Measurements from ENCODE around the gene LGR5.
"Not testable (repeated sequence)": the region's sequence is repeated elsewhere in the genome, so short reads cannot be mapped to it uniquely, and the experiment has no call there.

The LGR5 gene

GRCh38 chr12:71474791-71475190 lies 35.2 kb downstream of the LGR5 start:
- DNase-seq (ENCODE audit: low read depth, low spot score): no peak

- peak; percentile 20 for DNase-seq (ENCODE audit: low read depth, low spot score)
Measured at GRCh38 chr12:71475280-71475679, 35.7 kb downstream of the LGR5 start.

DNA sequence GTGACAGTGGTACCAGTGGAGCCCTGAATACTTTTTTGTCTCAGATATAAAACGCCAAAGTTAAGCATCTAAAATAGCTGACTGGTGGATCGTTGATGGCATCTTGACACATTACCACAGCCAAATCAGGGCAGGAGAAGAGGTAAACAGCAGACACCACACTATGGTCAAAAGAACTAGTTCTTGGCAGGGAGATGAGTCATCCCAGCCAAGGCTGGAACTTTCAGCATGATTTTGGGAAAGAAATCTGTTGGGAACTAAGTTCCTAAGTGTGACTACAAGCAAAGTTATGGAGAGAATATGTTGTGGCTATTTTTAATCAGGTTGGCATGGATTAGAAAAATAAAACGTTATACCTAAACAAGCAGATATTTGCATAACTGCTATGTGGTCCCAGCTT lies 36.9 kb downstream of the LGR5 start:
- DNase-seq (ENCODE audit: low read depth, low spot score): peak; percentile 94

DNA sequence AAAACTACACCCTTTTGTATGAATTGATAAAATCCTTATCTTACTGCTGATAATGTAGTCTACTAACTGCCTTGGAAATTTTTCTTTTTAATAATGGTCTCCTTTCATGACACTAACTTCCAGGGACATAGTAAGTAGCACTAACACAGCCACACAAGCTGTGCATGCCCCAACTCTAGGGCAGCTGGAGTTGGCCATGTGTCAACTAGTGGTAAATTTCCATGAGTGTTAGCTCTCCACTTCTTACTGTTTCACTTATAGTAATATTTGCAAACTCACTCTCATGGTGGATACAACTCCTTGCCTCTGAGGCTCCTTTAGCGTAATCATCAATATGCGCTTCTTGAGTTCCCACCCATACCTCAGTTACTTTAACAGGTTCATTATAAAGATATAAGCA lies 38.0 kb downstream of the LGR5 start:
- no peak for DNase-seq (ENCODE audit: low read depth, low spot score)

DNA sequence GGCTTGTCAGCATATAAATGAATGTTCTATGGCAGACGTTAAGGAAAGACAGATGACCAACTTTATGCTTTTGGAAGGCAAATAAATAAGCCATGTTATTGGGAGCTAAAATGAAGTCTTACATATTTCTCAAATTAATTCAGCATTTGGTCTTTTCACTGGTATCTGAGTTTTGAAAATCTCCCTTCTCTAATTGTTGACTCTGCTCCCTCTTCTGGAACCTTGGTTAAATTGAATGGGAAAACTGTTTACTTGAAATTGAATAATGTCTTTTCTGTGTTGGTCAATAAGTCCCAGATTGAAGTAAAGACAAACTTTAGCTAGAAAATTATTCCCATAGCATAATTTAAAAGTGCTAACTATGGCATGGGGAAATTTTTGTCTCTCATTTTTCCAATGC lies 38.7 kb downstream of the LGR5 start:
- no peak for DNase-seq (ENCODE audit: low read depth, low spot score)

DNA sequence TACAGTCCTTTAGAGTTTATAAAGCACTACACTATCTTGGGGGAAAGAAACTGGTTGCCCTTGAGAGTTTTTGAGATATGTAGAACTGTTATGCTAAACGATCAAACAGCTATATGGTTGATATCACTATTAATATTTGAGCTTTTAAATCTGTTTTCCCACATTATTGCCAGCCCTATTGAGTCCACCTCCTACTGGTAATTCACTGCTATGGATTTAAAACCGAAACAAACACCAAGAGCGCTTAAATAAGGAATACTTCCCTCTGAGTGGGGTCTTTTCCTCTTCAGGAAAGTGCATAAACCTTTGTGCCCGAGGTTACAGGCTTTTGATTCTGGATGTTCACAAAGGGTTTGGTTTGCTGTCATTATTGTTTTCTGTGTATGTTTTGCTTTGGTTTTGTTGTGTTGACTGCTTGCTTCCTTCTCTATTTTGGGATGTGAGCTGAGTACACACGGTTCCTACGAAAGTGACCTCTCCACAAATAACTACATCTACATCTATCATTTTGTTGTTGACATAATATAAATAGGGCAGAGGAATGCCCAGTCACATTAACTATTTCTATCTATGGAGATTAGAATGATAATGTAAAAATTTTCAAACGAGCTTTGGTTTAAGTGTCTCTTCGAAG lies 44.8 kb downstream of the LGR5 start:
- no peak for DNase-seq (ENCODE audit: low read depth, low spot score)

GRCh38 chr12:71490844-71491243 lies 51.2 kb downstream of the LGR5 start:
- DNase-seq (ENCODE audit: low read depth, low spot score): not testable (repeated sequence)

GRCh38 chr12:71492604-71493003 lies 53.0 kb downstream of the LGR5 start:
- DNase-seq (ENCODE audit: low read depth, low spot score): no peak

GRCh38 chr12:71499834-71500233 lies 60.2 kb downstream of the LGR5 start:
- DNase-seq (ENCODE audit: low read depth, low spot score): no peak

- no peak for DNase-seq (ENCODE audit: low read depth, low spot score)
Measured at GRCh38 chr12:71503579-71504391, 64.2 kb downstream of the LGR5 start.

- no peak for DNase-seq (ENCODE audit: low read depth, low spot score)
Measured at GRCh38 chr12:71504476-71504875, 64.9 kb downstream of the LGR5 start.

DNA sequence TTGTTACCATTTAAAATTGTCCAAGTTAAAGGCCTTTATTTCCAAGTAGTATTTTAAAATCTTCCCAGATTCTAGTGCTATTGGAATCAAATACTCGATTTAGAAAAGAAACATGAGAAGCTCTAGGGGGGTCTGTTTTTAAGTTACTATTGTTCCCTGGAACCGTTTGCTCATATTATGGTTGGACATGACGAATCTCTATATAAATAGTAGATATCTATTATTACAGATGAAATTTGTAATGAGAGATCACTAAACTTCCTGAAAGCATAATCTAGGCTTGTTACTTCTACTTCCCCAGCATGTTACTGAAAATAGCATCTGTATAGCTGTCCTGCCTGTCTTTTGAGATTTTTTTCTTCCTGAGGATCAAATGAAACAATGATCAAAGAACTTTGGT lies 70.1 kb downstream of the LGR5 start:
- DNase-seq (ENCODE audit: low read depth, low spot score): no peak

DNA sequence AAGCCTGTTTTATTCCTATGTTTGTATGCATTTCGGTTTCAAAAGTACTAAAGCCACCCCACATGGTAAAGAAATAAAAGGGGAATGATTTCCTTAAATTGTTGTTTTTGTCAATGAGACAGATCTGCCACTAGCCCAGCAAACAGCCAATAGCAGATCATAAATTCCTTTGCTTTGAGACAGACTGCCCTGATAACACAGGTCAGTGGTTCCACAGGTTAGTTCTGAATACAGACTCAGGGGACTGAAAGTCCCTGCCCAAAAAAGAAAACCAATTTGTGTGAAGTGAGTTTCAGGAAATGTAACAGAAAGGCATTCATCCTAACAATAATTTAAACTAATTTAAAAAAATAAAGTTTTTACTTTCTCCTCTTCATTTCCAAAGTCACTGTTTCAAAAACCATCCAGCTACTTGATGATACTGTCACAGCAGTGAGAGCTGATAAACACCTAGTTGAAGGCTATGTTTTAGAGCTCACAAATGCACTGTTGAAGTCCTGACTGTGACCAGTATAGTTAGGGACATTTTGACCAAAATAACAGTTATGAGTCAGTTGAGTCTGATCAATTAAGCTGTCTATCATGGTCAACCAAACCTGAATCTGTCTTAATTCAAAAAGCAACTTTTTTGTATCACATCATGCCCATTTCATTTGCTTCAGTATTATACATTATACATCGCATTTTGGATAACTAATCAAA lies 77.7 kb downstream of the LGR5 start:
- no peak for DNase-seq (ENCODE audit: low read depth, low spot score)

- DNase-seq (ENCODE audit: low read depth, low spot score): no peak
Measured at GRCh38 chr12:71521125-71521524, 81.5 kb downstream of the LGR5 start.

DNA sequence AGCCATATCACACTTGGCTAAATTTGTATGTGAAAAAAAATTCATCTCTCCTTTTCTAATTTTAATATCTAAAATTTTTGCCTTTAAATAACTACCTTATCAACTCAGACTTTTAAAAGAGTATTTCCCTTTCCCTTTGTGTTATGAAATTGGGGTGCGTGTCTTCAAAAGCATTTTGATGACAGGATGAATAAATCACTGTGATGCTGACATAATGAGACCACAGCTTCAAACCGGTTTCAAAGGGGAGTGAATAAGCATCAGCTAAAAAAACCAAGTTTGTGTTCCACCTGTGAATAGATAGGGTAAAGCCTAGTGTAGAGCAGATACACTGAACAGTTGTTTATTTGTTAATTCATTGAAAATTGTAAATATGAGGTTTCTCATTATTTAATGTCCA lies 85.0 kb downstream of the LGR5 start:
- no peak for DNase-seq (ENCODE audit: low read depth, low spot score)

- no peak for DNase-seq (ENCODE audit: low read depth, low spot score)
Measured at GRCh38 chr12:71533703-71534102, 94.1 kb downstream of the LGR5 start.

- no peak for DNase-seq (ENCODE audit: low read depth, low spot score)
Measured at GRCh38 chr12:71536279-71536938, 96.8 kb downstream of the LGR5 start.

DNA sequence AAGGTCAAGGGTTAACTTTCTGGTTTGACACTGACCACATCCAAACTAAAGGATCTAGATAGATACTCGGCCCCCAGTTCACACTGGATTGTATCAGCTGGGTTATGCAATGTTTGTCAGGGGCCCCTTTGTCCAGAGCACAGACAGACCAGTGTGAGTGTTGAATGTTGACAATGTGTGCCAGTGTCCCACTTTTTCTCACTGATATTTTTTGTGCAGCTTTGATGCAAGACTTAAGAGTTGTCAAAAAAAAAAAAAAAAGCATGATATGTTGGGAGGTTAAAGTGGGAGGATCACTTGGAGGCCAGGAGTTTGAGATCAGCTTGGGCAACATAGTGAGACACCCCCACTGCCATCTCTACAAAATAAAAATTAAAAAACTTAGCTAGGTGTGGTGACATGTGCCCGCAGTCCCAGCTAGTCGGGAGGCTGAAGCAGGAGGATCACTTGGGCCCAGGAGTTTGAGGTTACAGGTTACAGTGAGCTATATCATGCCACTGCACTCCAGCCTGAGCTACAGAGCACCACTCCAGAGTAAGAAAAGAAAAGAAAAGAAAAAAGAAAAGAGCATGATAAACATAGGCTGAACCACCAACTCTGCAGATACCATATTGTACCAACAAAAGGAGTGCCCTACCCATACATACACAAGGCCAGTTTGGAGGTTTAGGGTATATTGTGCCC lies 97.5 kb downstream of the LGR5 start:
- DNase-seq (ENCODE audit: low read depth, low spot score): no peak

DNA sequence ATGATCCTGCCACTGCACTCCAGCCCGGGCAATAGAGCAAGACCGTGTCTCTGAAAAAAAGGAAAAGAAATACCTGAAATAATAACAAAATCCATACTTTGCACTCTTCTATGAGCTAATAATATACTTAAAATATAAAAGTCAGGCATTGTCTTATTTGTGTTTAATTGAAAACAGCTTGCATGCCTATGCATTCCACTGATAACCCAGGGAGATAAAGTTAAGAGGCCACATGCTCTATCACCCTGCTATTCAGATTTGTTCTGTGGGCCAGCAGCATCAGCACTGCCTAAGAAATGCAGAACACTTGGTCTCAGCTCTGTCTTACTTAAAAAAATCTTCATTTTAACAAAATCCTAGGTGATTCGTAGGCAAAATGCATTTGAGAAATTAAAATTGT lies 99.2 kb downstream of the LGR5 start:
- no peak for DNase-seq (ENCODE audit: low read depth, low spot score)

- DNase-seq (ENCODE audit: low read depth, low spot score): no peak
Measured at GRCh38 chr12:71541583-71541982, 102.0 kb downstream of the LGR5 start.

GRCh38 chr12:71546322-71546861 lies 106.8 kb downstream of the LGR5 start:
- DNase-seq (ENCODE audit: low read depth, low spot score): no peak
